KOPT-K1 (cell line): ENCODE results near the gene CGGBP1.

Source experiments
- H3K27ac ChIP-seq: fragments of 200-600 bp; sonication (generic); 2 replicates; pipeline ENCODE4 v1.5.1; 2016; ENCODE audit warnings: antibody characterized with exemption, mild to moderate bottlenecking, low read depth, low read length; ENCODE audit not compliant: poor library complexity, severe bottlenecking
- H3K36me3 ChIP-seq: fragments of 200-600 bp; sonication (generic); 2 replicates; pipeline ENCODE4 v1.5.1; 2017; ENCODE audit warnings: antibody characterized with exemption, mild to moderate bottlenecking, low read length, moderate library complexity; ENCODE audit not compliant: insufficient read depth
- H3K9me3 ChIP-seq: fragments of 200-600 bp; sonication (generic); 2 replicates; pipeline ENCODE4 v1.5.1; 2017; ENCODE audit warnings: antibody characterized with exemption, low read length, mild to moderate bottlenecking; ENCODE audit not compliant: insufficient read depth, poor library complexity, severe bottlenecking

CGGBP1 gene

GRCh38 chr3:88058581-88059379, at the start of gene CGGBP1, which contains the start of gene ZNF654:
Gene CGGBP1 (minus strand): TSS chr3:88059005. CDS start chr3:88055976, 3,029 bp downstream.
Gene ZNF654 (plus strand): TSS chr3:88059255. CDS start chr3:88059320, 65 bp downstream.
- Histone ChIP-seq H3K36me3 (peaks cover 37% of the 10 kb centered on the region), H3K27ac (peak within 1 kb of the TSS; percentile 92), H3K9me3 (no peaks in the 10 kb centered on the region)

GRCh38 chr3:88105325-88105724, 46.5 kb upstream of the CGGBP1 start:
- H3K27ac ChIP-seq, result no peak overlapping the region
- peaks cover 7% of the 10 kb centered on the region; the same call in 1 of the 2 replicates for H3K36me3 ChIP-seq
- peaks cover 20% of the 10 kb centered on the region for H3K9me3 ChIP-seq

GRCh38 chr3:88101142-88101541, 42.3 kb upstream of the CGGBP1 start:
- Histone ChIP-seq H3K36me3 (peaks cover 21% of the 10 kb centered on the region), H3K27ac (no peak overlapping the region), H3K9me3 (peaks cover 38% of the 10 kb centered on the region)

- no peak overlapping the region for H3K27ac ChIP-seq
- H3K9me3 ChIP-seq, result peaks cover 44% of the 10 kb centered on the region
- peaks cover 75% of the 10 kb centered on the region for H3K36me3 ChIP-seq
These were observed 34.5 kb upstream of the CGGBP1 start for GRCh38 chr3:88093266-88093665.

- H3K9me3 ChIP-seq, result peaks cover 38% of the 10 kb centered on the region
- H3K36me3 ChIP-seq, result peaks cover 82% of the 10 kb centered on the region
- no peak overlapping the region for H3K27ac ChIP-seq
These were observed 33.5 kb upstream of the CGGBP1 start for GRCh38 chr3:88092270-88092669.

GRCh38 chr3:88090681-88091080, 31.9 kb upstream of the CGGBP1 start:
- Histone ChIP-seq H3K36me3 (peaks cover 81% of the 10 kb centered on the region), H3K27ac (no peak overlapping the region), H3K9me3 (peaks cover 22% of the 10 kb centered on the region)

GRCh38 chr3:88084097-88084501, 25.3 kb upstream of the CGGBP1 start:
- no peak overlapping the region for H3K27ac ChIP-seq
- H3K9me3 ChIP-seq, result no peaks in the 10 kb centered on the region
- peaks cover 44% of the 10 kb centered on the region for H3K36me3 ChIP-seq

- Histone ChIP-seq H3K36me3 (peaks cover 32% of the 10 kb centered on the region), H3K27ac (no peak overlapping the region), H3K9me3 (peaks cover 4% of the 10 kb centered on the region)
These were observed 24.0 kb upstream of the CGGBP1 start for GRCh38 chr3:88082854-88083253.

- Histone ChIP-seq H3K9me3 (peaks cover 4% of the 10 kb centered on the region), H3K36me3 (0 out of 2 replicates have a peak, but pooled peaks cover 6% of the 10 kb centered on the region), H3K27ac (no peak overlapping the region)
These were observed 20.1 kb upstream of the CGGBP1 start for GRCh38 chr3:88078932-88079331.

- H3K9me3 ChIP-seq, result peaks cover 13% of the 10 kb centered on the region
- H3K27ac ChIP-seq, result no peak overlapping the region
- H3K36me3 ChIP-seq, result peaks cover 8% of the 10 kb centered on the region; the same call in 1 of the 2 replicates
These were observed 17.9 kb upstream of the CGGBP1 start for GRCh38 chr3:88076712-88077111.

- H3K36me3 ChIP-seq, result peaks cover 8% of the 10 kb centered on the region; the same call in 1 of the 2 replicates
- H3K27ac ChIP-seq, result no peak overlapping the region
- peaks cover 25% of the 10 kb centered on the region for H3K9me3 ChIP-seq
These were observed 16.7 kb upstream of the CGGBP1 start for GRCh38 chr3:88075497-88075896.

GRCh38 chr3:88075072-88075471, 16.3 kb upstream of the CGGBP1 start:
- Histone ChIP-seq H3K27ac (no peak overlapping the region), H3K36me3 (peaks cover 10% of the 10 kb centered on the region; the same call in 1 of the 2 replicates), H3K9me3 (peaks cover 29% of the 10 kb centered on the region)

GRCh38 chr3:88061746-88062145, 2.9 kb upstream of the CGGBP1 start:
- Histone ChIP-seq H3K27ac (no peak overlapping the region), H3K9me3 (peaks cover 10% of the 10 kb centered on the region), H3K36me3 (peaks cover 17% of the 10 kb centered on the region)

GRCh38 chr3:88059380-88060170, 770 bp upstream of the CGGBP1 start:
- Histone ChIP-seq H3K36me3 (peaks cover 31% of the 10 kb centered on the region), H3K27ac (peak overlapping the region; percentile 92), H3K9me3 (no peaks in the 10 kb centered on the region)

GRCh38 chr3:88058306-88058580, 562 bp downstream of the CGGBP1 start:
- Histone ChIP-seq H3K9me3 (no peaks in the 10 kb centered on the region), H3K36me3 (peaks cover 43% of the 10 kb centered on the region), H3K27ac (peak overlapping the region; percentile 92)
